ENCODE results near the gene SYT6.

- no peak for TF ChIP-seq ZNF138 (CRISPR knock-in tag; conservative IDR thresholded peaks at IDR 0.05)
- TF ChIP-seq SP1 (CRISPR knock-in tag; conservative IDR thresholded peaks at IDR 0.05): no peak
- no peak for TF ChIP-seq CDX4 (CRISPR knock-in tag; IDR thresholded peaks at IDR 0.05; ENCODE audit: borderline replicate concordance)
- TF ChIP-seq USF1 (CRISPR knock-in tag; IDR thresholded peaks at IDR 0.05): no peak
- TF ChIP-seq ATF6 (CRISPR knock-in tag; IDR thresholded peaks at IDR 0.05): no peak
- TF ChIP-seq MAX (CRISPR knock-in tag; IDR thresholded peaks at IDR 0.05): no peak
- TF ChIP-seq USF2 (CRISPR knock-in tag; IDR thresholded peaks at IDR 0.05): no peak
- no peak for TF ChIP-seq ZNF121 (CRISPR knock-in tag; IDR thresholded peaks at IDR 0.05)
- TF ChIP-seq RORB (CRISPR knock-in tag; IDR thresholded peaks at IDR 0.05): no peak
These were observed 62.7 kb downstream of the SYT6 start for GRCh38 chr1:114090738-114091505.
